WTC11 (cell line): Measurements from ENCODE around the gene MAP7D3. TPM values are rescaled to one million over a fixed set of nuclear protein-coding genes. Genes with fewer than 3 reads are reported as not detected.

Experiments used
- ATAC-seq: fragments of 200-7000 bp; cut with Tn5 transposase; 2 replicates; pipeline ENCODE4 v1.10.0; 2021; ENCODE audit warnings: mild to moderate bottlenecking, moderate library complexity
- CTCF ChIA-PET: fragments of 300-600 bp; sonication (Branson Sonifier 250); formaldehyde crosslinking; loops from one replicate; lab custom pipeline; 2021; ENCODE audit warnings: antibody characterized with exemption; lab: Charles Lee
- POLR2A ChIA-PET: fragments of 350-600 bp; sonication (Branson Sonifier 250); formaldehyde crosslinking; loops from one replicate; lab custom pipeline; 2021; ENCODE audit warnings: antibody characterized with exemption; lab: Charles Lee
- DNase-seq: peaks from one replicate; pipeline ENCODE4 v3.0.0; 2021; ENCODE audit warnings: low spot score
- H3K27ac Mint-ChIP-seq: 2 replicates; pipeline ENCODE4 v1.8.0; 2021; ENCODE audit warnings: mixed read lengths
- H3K27me3 Mint-ChIP-seq: 2 replicates; pipeline ENCODE4 v1.8.0; 2021; ENCODE audit warnings: low read depth, mild to moderate bottlenecking, moderate library complexity, mixed read lengths
- H3K36me3 Mint-ChIP-seq: 2 replicates; pipeline ENCODE4 v1.8.0; 2021; ENCODE audit warnings: mixed read lengths
- H3K4me1 Mint-ChIP-seq: 2 replicates; pipeline ENCODE4 v1.8.0; 2022; ENCODE audit warnings: mixed read lengths
- H3K4me3 Mint-ChIP-seq: 2 replicates; pipeline ENCODE4 v1.8.0; 2021; ENCODE audit warnings: mild to moderate bottlenecking, moderate library complexity, mixed read lengths
- H3K9me3 Mint-ChIP-seq: 2 replicates; pipeline ENCODE4 v1.8.0; 2021; ENCODE audit warnings: mixed read lengths
- GTF2I ChIP-seq: fragments of 250-450 bp; sonication (Bioruptor Pico); conservative IDR thresholded peaks from 2 replicates; pipeline ENCODE4 v1.4.0; 2021; ENCODE audit warnings: mild to moderate bottlenecking
- HMGXB4 ChIP-seq: sonication (generic); formaldehyde crosslinking; IDR thresholded peaks from 2 replicates; pipeline ENCODE4 v1.8.1; 2023; ENCODE audit warnings: mild to moderate bottlenecking, moderate library complexity, missing genetic modification reagents
- KAT7 ChIP-seq: sonication (generic); formaldehyde crosslinking; IDR thresholded peaks from 2 replicates; pipeline ENCODE4 v1.8.1; 2023; ENCODE audit warnings: missing genetic modification reagents, mild to moderate bottlenecking, borderline replicate concordance
- MXD4 ChIP-seq: fragments of 250-450 bp; sonication (Bioruptor Pico); IDR thresholded peaks from 2 replicates; pipeline ENCODE4 v1.8.0; 2021; ENCODE audit warnings: mild to moderate bottlenecking, moderate library complexity, borderline replicate concordance
- MYBL2 ChIP-seq: sonication (generic); formaldehyde crosslinking; IDR thresholded peaks from 2 replicates; pipeline ENCODE4 v1.8.1; 2023; ENCODE audit warnings: mild to moderate bottlenecking, moderate library complexity, missing genetic modification reagents
- NR1H2 ChIP-seq: sonication (generic); formaldehyde crosslinking; IDR thresholded peaks from 2 replicates; pipeline ENCODE4 v1.9.0; 2021; ENCODE audit warnings: mild to moderate bottlenecking, moderate library complexity, missing genetic modification reagents
- SMAD4 ChIP-seq: sonication (generic); formaldehyde crosslinking; IDR thresholded peaks from 2 replicates; pipeline ENCODE4 v1.8.0; 2022; ENCODE audit warnings: mild to moderate bottlenecking, missing genetic modification reagents
- TEAD4 ChIP-seq: sonication (generic); formaldehyde crosslinking; IDR thresholded peaks from 2 replicates; pipeline ENCODE4 v1.8.0; 2022; ENCODE audit warnings: mild to moderate bottlenecking, missing genetic modification reagents
- ZBTB21 ChIP-seq: sonication (generic); formaldehyde crosslinking; IDR thresholded peaks from 2 replicates; pipeline ENCODE4 v1.8.1; 2023; ENCODE audit warnings: mild to moderate bottlenecking, missing genetic modification reagents, borderline replicate concordance
- ZBTB43 ChIP-seq: sonication (generic); formaldehyde crosslinking; IDR thresholded peaks from 2 replicates; pipeline ENCODE4 v1.8.1; 2023; ENCODE audit warnings: mild to moderate bottlenecking, missing genetic modification reagents
- total RNA-seq: library from RNA; stranded (reverse); gene quantifications from 3 replicates; pipeline ENCODE4 v1.2.3, GENCODE V29; 2021
- TF ChIP-seq, protein P1 (sequence below): sonication (generic); formaldehyde crosslinking; IDR thresholded peaks from 2 replicates; pipeline ENCODE4 v1.8.1; 2022; ENCODE audit warnings: low read depth, missing genetic modification reagents, borderline replicate concordance
- TF ChIP-seq, protein P2 (sequence below): fragments of 250-450 bp; sonication (Bioruptor Pico); IDR thresholded peaks from 2 replicates; pipeline ENCODE4 v1.8.0; 2021; ENCODE audit warnings: mild to moderate bottlenecking
- TF ChIP-seq, protein P3 (sequence below): sonication (generic); formaldehyde crosslinking; IDR thresholded peaks from 2 replicates; pipeline ENCODE4 v1.8.1; 2022; ENCODE audit warnings: mild to moderate bottlenecking, moderate library complexity, missing genetic modification reagents
- TF ChIP-seq, protein P4 (sequence below): fragments of 200-600 bp; IDR thresholded peaks from 2 replicates; pipeline ENCODE4 v1.8.0; 2022; ENCODE audit warnings: antibody characterized with exemption

MAP7D3 gene
- total RNA-seq, 1 experiment from 2014 or later = 12.3 TPM

GRCh38 chrX:136269921-136270320 lies 18.7 kb upstream of the MAP7D3 start:
- CTCF ChIA-PET = no interaction called here
- no peak for DNase-seq
- TF ChIP-seq ZBTB43 (CRISPR knock-in tag) = no peak
- TF ChIP-seq MXD4 = no peak
- TF ChIP-seq MYBL2 (CRISPR knock-in tag) = no peak
- TF ChIP-seq GTF2I (CRISPR knock-in tag) = no peak
- TF ChIP-seq TEAD4 (CRISPR knock-in tag) = no peak
- no peak for TF ChIP-seq KAT7
- TF ChIP-seq, protein P1, sequence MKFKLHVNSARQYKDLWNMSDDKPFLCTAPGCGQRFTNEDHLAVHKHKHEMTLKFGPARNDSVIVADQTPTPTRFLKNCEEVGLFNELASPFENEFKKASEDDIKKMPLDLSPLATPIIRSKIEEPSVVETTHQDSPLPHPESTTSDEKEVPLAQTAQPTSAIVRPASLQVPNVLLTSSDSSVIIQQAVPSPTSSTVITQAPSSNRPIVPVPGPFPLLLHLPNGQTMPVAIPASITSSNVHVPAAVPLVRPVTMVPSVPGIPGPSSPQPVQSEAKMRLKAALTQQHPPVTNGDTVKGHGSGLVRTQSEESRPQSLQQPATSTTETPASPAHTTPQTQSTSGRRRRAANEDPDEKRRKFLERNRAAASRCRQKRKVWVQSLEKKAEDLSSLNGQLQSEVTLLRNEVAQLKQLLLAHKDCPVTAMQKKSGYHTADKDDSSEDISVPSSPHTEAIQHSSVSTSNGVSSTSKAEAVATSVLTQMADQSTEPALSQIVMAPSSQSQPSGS (CRISPR knock-in tag) = no peak
- no peak for TF ChIP-seq ZBTB21 (CRISPR knock-in tag)
- no peak for TF ChIP-seq NR1H2
- TF ChIP-seq SMAD4 (CRISPR knock-in tag) = no peak
- TF ChIP-seq, protein P2, sequence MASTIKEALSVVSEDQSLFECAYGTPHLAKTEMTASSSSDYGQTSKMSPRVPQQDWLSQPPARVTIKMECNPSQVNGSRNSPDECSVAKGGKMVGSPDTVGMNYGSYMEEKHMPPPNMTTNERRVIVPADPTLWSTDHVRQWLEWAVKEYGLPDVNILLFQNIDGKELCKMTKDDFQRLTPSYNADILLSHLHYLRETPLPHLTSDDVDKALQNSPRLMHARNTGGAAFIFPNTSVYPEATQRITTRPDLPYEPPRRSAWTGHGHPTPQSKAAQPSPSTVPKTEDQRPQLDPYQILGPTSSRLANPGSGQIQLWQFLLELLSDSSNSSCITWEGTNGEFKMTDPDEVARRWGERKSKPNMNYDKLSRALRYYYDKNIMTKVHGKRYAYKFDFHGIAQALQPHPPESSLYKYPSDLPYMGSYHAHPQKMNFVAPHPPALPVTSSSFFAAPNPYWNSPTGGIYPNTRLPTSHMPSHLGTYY (CRISPR knock-in tag) = no peak
- TF ChIP-seq HMGXB4 (CRISPR knock-in tag) = no peak
- Mint-ChIP-seq H3K4me1 (no peaks in the 10 kb centered on the region), H3K9me3 (no peaks in the 10 kb centered on the region), H3K4me3 (no peak overlapping the region), H3K27ac (no peak overlapping the region), H3K36me3 (no peaks in the 10 kb centered on the region), H3K27me3 (no peaks in the 10 kb centered on the region)
- ATAC-seq = no peak
- POLR2A ChIA-PET = no interaction called here

DNA sequence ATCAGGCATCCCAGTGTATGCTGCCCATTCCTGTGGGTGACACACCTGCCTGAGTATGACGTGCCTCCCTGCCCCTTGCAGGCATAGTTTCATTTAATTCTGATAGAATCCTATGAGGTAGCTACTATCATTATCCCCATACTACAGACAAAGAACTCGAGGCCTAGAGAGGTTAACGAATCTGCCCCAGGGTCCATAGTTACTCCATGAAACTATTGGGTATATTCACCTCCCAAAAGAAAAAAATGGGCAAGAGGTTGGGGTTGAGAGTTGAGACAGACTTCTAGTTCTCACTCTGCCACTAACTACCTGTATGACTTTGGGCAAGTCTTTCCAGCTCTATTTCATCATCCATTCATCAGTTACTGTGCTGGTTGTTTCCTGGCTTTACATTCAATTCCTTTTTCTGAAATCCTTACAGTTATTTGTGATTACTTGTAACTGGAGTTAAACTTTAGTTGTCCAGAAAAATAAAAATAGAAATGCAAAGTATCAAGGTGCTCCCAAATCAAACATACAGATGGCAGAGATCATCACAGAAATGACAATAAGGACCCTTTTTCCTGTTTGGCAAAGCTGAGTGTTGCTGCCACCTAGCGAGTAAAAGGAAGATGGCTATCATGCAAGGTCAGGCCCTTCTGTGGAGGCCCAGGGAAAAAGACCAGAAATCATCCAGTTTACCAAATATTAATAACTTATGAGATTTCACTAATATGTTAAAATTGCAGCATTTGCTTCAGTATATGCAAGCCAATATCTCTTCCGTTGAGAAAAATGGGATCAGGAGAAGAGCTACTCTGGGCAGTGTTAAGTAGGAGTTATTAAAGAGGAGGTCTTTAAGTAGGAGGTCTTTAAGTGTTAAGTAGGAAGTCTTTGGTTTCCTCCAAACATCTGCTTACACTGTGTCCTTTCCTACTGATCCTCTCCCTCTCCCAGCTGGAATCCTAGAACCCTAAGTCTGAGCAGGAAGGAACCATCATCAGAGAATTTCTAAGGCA lies 17.1 kb upstream of the MAP7D3 start:
- ATAC-seq (peak; percentile 50), DNase-seq (peak; percentile 18)
- no peaks in the 10 kb centered on the region for H3K9me3 Mint-ChIP-seq
- no peaks in the 10 kb centered on the region for H3K27me3 Mint-ChIP-seq
- ChIA-PET POLR2A (no interaction called here), CTCF (interaction anchor here (0.8 to 1.2 kb wide), 5 partner anchors 43 to 336 kb away, joined by 3 to 8 read pairs (median 3); no protein-coding TSS in a partner anchor)
- H3K4me3 Mint-ChIP-seq = no peak overlapping the region
- no peaks in the 10 kb centered on the region for H3K4me1 Mint-ChIP-seq
- TF ChIP-seq, protein P3, sequence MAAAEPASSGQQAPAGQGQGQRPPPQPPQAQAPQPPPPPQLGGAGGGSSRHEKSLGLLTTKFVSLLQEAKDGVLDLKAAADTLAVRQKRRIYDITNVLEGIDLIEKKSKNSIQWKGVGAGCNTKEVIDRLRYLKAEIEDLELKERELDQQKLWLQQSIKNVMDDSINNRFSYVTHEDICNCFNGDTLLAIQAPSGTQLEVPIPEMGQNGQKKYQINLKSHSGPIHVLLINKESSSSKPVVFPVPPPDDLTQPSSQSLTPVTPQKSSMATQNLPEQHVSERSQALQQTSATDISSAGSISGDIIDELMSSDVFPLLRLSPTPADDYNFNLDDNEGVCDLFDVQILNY = no peak
- TF ChIP-seq, protein P4, sequence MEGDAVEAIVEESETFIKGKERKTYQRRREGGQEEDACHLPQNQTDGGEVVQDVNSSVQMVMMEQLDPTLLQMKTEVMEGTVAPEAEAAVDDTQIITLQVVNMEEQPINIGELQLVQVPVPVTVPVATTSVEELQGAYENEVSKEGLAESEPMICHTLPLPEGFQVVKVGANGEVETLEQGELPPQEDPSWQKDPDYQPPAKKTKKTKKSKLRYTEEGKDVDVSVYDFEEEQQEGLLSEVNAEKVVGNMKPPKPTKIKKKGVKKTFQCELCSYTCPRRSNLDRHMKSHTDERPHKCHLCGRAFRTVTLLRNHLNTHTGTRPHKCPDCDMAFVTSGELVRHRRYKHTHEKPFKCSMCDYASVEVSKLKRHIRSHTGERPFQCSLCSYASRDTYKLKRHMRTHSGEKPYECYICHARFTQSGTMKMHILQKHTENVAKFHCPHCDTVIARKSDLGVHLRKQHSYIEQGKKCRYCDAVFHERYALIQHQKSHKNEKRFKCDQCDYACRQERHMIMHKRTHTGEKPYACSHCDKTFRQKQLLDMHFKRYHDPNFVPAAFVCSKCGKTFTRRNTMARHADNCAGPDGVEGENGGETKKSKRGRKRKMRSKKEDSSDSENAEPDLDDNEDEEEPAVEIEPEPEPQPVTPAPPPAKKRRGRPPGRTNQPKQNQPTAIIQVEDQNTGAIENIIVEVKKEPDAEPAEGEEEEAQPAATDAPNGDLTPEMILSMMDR = peak; percentile 42
- H3K36me3 Mint-ChIP-seq = no peaks in the 10 kb centered on the region
- no peak overlapping the region for H3K27ac Mint-ChIP-seq
